Body of pancreas (tissue), 4 donors: ENCODE measurements around the gene ALDH3B2. TPM values are rescaled to one million over a fixed set of nuclear protein-coding genes. Genes with fewer than 3 reads are reported as not detected.
A peak's percentile ranks its signal among the peaks of the same experiment; 100 is the strongest.
"Not testable (repeated sequence)": the region's sequence is repeated elsewhere in the genome, so short reads cannot be mapped to it uniquely, and the experiment has no call there.

Experiments used
- ATAC-seq: fragments of 150-250 bp; one replicate; pipeline ENCODE4 v1.9.1; 2016
- DNase-seq, 4 donors: peaks; one replicate each; pipeline ENCODE4 v3.0.0-alpha.2; 2019
- H3K27ac ChIP-seq, 4 donors: fragments of 200-600 bp; sonication (generic); 1 replicate in 3 of 4; 2 replicates in 1 of 4; pipeline versions ENCODE4 v1.5.1 to v1.6.1; 2016 to 2019; ENCODE audit warnings: mild to moderate bottlenecking in 1 of 4, mixed read lengths in 1 of 4, moderate library complexity in 1 of 4
- H3K27me3 ChIP-seq, 2 donors: fragments of 200-600 bp; sonication (generic); one replicate each; pipeline ENCODE4 v1.6.0; 2016; ENCODE audit warnings: mild to moderate bottlenecking in 1 of 2
- H3K36me3 ChIP-seq, 2 donors: fragments of 200-600 bp; sonication (generic); replicated peaks in 1 of 2; 2 replicates each; pipeline ENCODE4 v1.5.1; 2016; ENCODE audit warnings: low read depth in 2 of 2; ENCODE audit not compliant: insufficient read depth in 1 of 2
- H3K4me1 ChIP-seq: fragments of 200-600 bp; sonication (generic); one replicate; pipeline ENCODE4 v1.6.0; 2016
- H3K4me3 ChIP-seq, 2 donors: fragments of 200-600 bp; sonication (generic); 1 replicate in 1 of 2; 2 replicates in 1 of 2; pipeline ENCODE4 v1.5.1; 2016 to 2019
- H3K9me3 ChIP-seq, 3 donors: fragments of 200-600 bp; sonication (generic); 1 replicate in 2 of 3; 2 replicates in 1 of 3; pipeline ENCODE4 v1.5.1; 2016
- POLR2A ChIP-seq, 3 donors: fragments of 450-650 bp; IDR thresholded peaks; one replicate each; pipeline ENCODE4 v1.6.1; 2016; ENCODE audit warnings: antibody characterized with exemption in 3 of 3, mild to moderate bottlenecking in 2 of 3
- WGBS, 2 donors: methylation state at CpG; one replicate each; pipeline ENCODE4 v1.1.5; 2017; 5-methylcytosine and 5-hydroxymethylcytosine counted together
- intact Hi-C: fragments of 100-400 bp; cut with DNase I; formaldehyde crosslinking; loops from one replicate; pipeline ENCODE4 v1.15.1; 2023
- total RNA-seq, 2 donors: library from RNA; depleted of rRNA; stranded (reverse); fragments of >200 nt; gene quantifications; one replicate each; pipeline ENCODE4 v1.1.0, GENCODE V29; 2016
- TF ChIP-seq, protein P1 (sequence below), 7 experiments: fragments of 450-650 bp in 4 of 7; fragments of 200-600 bp in 3 of 7; sonication (generic) in 3 of 7; IDR thresholded peaks; one replicate each; pipeline ENCODE4 v1.5.1; 2016 to 2019; ENCODE audit warnings: antibody characterized with exemption in 7 of 7

The ALDH3B2 gene
- total RNA-seq, 2 donors from 2014 or later = not detected

GRCh38 chr11:67627441-67627811 lies 47.0 kb downstream of the ALDH3B2 start:
- H3K4me3 ChIP-seq = no peak overlapping the region
- H3K36me3 ChIP-seq = no peaks in the 10 kb centered on the region
- intact Hi-C loops = no loop called here
- H3K27me3 ChIP-seq = no peaks in the 10 kb centered on the region
- TF ChIP-seq, protein P1, sequence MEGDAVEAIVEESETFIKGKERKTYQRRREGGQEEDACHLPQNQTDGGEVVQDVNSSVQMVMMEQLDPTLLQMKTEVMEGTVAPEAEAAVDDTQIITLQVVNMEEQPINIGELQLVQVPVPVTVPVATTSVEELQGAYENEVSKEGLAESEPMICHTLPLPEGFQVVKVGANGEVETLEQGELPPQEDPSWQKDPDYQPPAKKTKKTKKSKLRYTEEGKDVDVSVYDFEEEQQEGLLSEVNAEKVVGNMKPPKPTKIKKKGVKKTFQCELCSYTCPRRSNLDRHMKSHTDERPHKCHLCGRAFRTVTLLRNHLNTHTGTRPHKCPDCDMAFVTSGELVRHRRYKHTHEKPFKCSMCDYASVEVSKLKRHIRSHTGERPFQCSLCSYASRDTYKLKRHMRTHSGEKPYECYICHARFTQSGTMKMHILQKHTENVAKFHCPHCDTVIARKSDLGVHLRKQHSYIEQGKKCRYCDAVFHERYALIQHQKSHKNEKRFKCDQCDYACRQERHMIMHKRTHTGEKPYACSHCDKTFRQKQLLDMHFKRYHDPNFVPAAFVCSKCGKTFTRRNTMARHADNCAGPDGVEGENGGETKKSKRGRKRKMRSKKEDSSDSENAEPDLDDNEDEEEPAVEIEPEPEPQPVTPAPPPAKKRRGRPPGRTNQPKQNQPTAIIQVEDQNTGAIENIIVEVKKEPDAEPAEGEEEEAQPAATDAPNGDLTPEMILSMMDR (IDR thresholded peaks at IDR 0.05) = no peak
- TF ChIP-seq POLR2A (IDR thresholded peaks at IDR 0.05) = no peak
- no peak overlapping the region for H3K27ac ChIP-seq
- no peak for ATAC-seq
- peak in 2 of 4 donors; percentile 1 to 11 for DNase-seq
- WGBS, 2 donors = 94 to 95% methylated on average over 2 to 6 of the region's 6 CpGs
- no peaks in the 10 kb centered on the region for H3K9me3 ChIP-seq
- H3K4me1 ChIP-seq = peaks cover 32% of the 10 kb centered on the region

DNA sequence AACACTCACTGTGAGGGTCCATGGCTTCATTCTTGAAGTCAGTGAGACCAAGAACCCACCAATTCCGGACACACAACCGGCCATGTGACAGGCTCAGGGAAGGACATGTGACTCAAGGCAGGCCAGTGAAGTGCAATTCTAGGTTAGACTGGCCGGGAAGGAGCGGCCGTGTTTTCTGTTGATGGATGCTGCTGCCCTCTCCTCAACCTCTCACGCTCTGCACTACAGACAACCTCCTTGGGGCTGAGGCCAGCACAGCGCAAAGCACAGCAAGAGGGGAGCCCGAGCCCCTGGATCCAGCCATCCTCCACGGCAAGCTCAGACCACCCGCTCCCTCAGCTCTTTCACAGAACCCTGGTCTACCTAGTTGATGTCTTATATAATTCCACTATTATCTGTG lies 47.5 kb downstream of the ALDH3B2 start:
- H3K4me3 ChIP-seq = no peak overlapping the region
- DNase-seq (no peak), ATAC-seq (no peak)
- no peak overlapping the region for H3K27ac ChIP-seq
- TF ChIP-seq, protein P1 (IDR thresholded peaks at IDR 0.05) = no peak
- no peak for TF ChIP-seq POLR2A (IDR thresholded peaks at IDR 0.05)
- 94 to 100% methylated on average over 8 to 10 of the region's 10 CpGs for WGBS, 2 donors
- intact Hi-C loops = no loop called here
- H3K27me3 ChIP-seq = no peaks in the 10 kb centered on the region
- peaks cover 27% of the 10 kb centered on the region for H3K4me1 ChIP-seq
- H3K9me3 ChIP-seq = no peaks in the 10 kb centered on the region
- no peaks in the 10 kb centered on the region for H3K36me3 ChIP-seq

GRCh38 chr11:67626131-67626833 lies 48.1 kb downstream of the ALDH3B2 start:
- ATAC-seq, H3K36me3 ChIP-seq, H3K9me3 ChIP-seq, H3K27ac ChIP-seq, H3K4me3 ChIP-seq, DNase-seq, intact Hi-C loops, H3K27me3 ChIP-seq: not testable (repeated sequence)
- WGBS, 2 donors = 82 to 86% methylated on average over 7 to 10 of the region's 10 CpGs
- H3K4me1 ChIP-seq = peaks cover 20% of the 10 kb centered on the region

GRCh38 chr11:67623795-67624194 lies 50.6 kb downstream of the ALDH3B2 start:
- H3K36me3 ChIP-seq, DNase-seq, H3K9me3 ChIP-seq, H3K27me3 ChIP-seq, H3K4me3 ChIP-seq, H3K4me1 ChIP-seq, H3K27ac ChIP-seq, intact Hi-C loops, ATAC-seq: not testable (repeated sequence)
- 78 to 91% methylated on average over 1 of the region's 1 CpG for WGBS, 2 donors

DNA sequence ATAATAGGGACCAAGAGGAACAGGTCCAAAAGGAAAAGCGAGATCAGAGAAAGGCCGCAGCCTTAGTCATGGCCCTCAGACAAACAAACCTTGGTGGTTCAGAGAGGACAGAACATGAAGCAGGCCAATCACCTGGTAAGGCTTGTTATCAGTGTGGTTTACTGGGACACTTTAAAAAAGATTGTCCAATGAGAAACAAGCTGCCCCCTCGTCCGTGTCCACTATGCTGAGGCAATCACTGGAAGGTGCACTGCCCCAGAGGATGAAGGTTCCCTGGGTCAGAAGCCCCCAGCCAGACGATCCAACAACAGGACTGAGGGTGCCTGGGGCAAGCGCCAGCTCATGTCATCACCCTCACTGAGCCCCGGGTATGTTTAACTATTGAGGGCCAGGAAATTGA lies 51.5 kb downstream of the ALDH3B2 start:
- H3K36me3 ChIP-seq, H3K4me3 ChIP-seq, H3K9me3 ChIP-seq, intact Hi-C loops, H3K27ac ChIP-seq, ATAC-seq, DNase-seq, H3K27me3 ChIP-seq, H3K4me1 ChIP-seq: not testable (repeated sequence)
- 71 to 90% methylated on average over 4 to 7 of the region's 7 CpGs for WGBS, 2 donors

- H3K4me3 ChIP-seq, H3K36me3 ChIP-seq, H3K27ac ChIP-seq, H3K4me1 ChIP-seq, H3K9me3 ChIP-seq, DNase-seq, intact Hi-C loops, ATAC-seq, H3K27me3 ChIP-seq: not testable (repeated sequence)
- 60 to 61% methylated on average over 3 of the region's 3 CpGs for WGBS, 2 donors
Observed at GRCh38 chr11:67621928-67622327, 52.5 kb downstream of the ALDH3B2 start.

GRCh38 chr11:67620621-67621020 lies 53.8 kb downstream of the ALDH3B2 start:
- H3K9me3 ChIP-seq, H3K36me3 ChIP-seq, ATAC-seq, H3K27me3 ChIP-seq, H3K4me3 ChIP-seq, H3K4me1 ChIP-seq, intact Hi-C loops, DNase-seq, H3K27ac ChIP-seq: not testable (repeated sequence)
- WGBS, 2 donors = 86 to 87% methylated on average over 12 to 13 of the region's 13 CpGs

DNA sequence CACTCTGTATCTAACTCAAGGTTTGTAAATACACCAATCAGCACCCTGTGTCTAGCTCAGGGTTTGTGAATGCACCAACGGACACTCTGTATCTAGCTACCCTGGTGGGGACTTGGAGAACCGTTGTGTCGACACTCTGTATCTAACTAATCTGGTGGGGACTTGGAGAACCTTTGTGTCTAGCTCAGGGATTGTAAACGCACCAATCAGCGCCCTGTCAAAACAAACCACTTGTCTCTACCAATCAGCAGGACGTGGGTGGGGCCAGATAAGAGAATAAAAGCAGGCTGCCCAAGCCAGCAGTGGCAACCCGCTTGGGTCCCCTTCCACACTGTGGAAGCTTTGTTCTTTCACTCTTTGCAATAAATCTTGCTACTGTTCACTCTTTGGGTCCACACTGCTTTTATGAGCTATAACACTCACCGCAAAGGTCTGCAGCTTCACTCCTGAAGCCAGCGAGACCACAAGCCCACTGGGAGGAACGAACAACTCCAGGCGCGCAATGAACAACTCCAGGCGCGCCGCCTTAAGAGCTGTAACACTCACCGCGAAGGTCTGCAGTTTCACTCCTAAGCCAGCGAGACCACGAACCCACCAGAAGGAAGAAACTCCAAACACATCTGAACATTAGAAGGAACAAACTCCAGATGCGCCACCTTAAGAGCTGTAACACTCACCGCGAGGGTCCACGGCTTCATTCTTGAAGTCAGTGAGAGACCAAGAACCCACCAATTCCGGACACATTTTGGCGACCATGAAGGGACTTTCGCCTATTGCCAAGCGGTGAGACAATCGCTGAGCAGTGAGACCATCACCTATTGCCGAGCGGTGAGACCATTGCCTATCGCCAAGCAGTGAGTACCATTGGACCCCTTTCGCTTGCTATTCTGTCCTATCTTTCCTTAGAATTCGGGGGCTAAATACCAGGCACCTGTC lies 54.5 kb downstream of the ALDH3B2 start:
- H3K36me3 ChIP-seq, H3K4me1 ChIP-seq, H3K27ac ChIP-seq, DNase-seq, intact Hi-C loops, H3K27me3 ChIP-seq, H3K9me3 ChIP-seq, ATAC-seq, H3K4me3 ChIP-seq: not testable (repeated sequence)
- WGBS, 2 donors = 80 to 85% methylated on average over 30 to 33 of the region's 33 CpGs

- H3K4me1 ChIP-seq, DNase-seq, H3K36me3 ChIP-seq, H3K4me3 ChIP-seq, H3K27me3 ChIP-seq, H3K27ac ChIP-seq, ATAC-seq, H3K9me3 ChIP-seq, intact Hi-C loops: not testable (repeated sequence)
- 90 to 96% methylated on average over 9 to 30 of the region's 40 CpGs for WGBS, 2 donors
Observed at GRCh38 chr11:67618901-67619659, 55.3 kb downstream of the ALDH3B2 start.
